Mammary epithelial cell (primary cell): ENCODE results near the gene GEMIN8.

ENCODE experiments used
- EZH2 ChIP-seq: IDR thresholded peaks from 2 replicates; pipeline ENCODE4 v1.6.1; 2012; ENCODE audit warnings: low read length, inconsistent platforms, borderline replicate concordance
- TF ChIP-seq, protein P1 (sequence below), 2 donors: IDR thresholded peaks in 1 of 2; conservative IDR thresholded peaks in 1 of 2; 2 replicates each; pipeline ENCODE4 v1.5.1; 2011 to 2012; ENCODE audit warnings: inconsistent platforms in 2 of 2, low read length in 2 of 2, mild to moderate bottlenecking in 2 of 2, control low read depth in 1 of 2, low read depth in 1 of 2; ENCODE audit not compliant: insufficient read depth in 1 of 2; ENCODE audit errors: extremely low read depth in 1 of 2

DNA sequence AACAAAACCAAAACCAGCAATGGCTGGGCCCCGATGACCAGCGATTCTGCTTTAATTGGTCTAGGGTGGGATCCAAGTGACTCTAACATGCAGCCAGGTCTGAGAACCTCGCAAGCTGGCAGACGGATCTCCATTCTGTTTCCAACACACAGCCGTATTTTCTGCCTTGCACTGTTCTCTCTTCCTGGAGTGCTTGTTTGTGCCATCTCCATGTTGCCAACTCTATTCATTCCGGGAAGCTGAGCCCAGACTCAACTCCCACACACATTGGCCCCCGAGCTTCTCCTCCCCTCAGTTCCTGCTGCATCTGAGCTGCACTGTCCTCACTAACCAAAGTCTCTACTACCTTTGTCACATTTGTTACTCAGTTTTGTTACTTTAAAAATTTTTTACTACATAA lies 35.6 kb downstream of the GEMIN8 start:
- TF ChIP-seq, protein P1, sequence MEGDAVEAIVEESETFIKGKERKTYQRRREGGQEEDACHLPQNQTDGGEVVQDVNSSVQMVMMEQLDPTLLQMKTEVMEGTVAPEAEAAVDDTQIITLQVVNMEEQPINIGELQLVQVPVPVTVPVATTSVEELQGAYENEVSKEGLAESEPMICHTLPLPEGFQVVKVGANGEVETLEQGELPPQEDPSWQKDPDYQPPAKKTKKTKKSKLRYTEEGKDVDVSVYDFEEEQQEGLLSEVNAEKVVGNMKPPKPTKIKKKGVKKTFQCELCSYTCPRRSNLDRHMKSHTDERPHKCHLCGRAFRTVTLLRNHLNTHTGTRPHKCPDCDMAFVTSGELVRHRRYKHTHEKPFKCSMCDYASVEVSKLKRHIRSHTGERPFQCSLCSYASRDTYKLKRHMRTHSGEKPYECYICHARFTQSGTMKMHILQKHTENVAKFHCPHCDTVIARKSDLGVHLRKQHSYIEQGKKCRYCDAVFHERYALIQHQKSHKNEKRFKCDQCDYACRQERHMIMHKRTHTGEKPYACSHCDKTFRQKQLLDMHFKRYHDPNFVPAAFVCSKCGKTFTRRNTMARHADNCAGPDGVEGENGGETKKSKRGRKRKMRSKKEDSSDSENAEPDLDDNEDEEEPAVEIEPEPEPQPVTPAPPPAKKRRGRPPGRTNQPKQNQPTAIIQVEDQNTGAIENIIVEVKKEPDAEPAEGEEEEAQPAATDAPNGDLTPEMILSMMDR (conservative IDR thresholded peaks at IDR 0.05 in 1 of 2, IDR thresholded peaks at IDR 0.05 in 1 of 2; ENCODE audit: extremely low read depth in 1 of 2, insufficient read depth in 1 of 2, low read depth in 1 of 2, low read length in 2 of 2): no peak
- TF ChIP-seq EZH2: no peak
